IPS DF 4.7 (cell line): ENCODE measurements around the gene CDPF1.
"Not testable (repeated sequence)": the region's sequence is repeated elsewhere in the genome, so short reads cannot be mapped to it uniquely, and the experiment has no call there.

Experiments
- DNase-seq: peaks from one replicate; pipeline ENCODE4 v3.0.0-alpha.2; 2013; ENCODE audit warnings: low spot score; ENCODE audit errors: extremely low read depth

Gene CDPF1

GRCh38 chr22:46281866-46282678 lies 32.0 kb upstream of the CDPF1 start:
- DNase-seq, result no peak

GRCh38 chr22:46280999-46281623 lies 31.0 kb upstream of the CDPF1 start:
- DNase-seq, result no peak

- DNase-seq, result no peak
Measured at GRCh38 chr22:46280063-46280817, 30.1 kb upstream of the CDPF1 start.

GRCh38 chr22:46278656-46279645 lies 28.9 kb upstream of the CDPF1 start:
- DNase-seq, result no peak

- DNase-seq, result no peak
Measured at GRCh38 chr22:46276563-46276962, 26.5 kb upstream of the CDPF1 start.

- DNase-seq, result no peak
Measured at GRCh38 chr22:46275455-46276122, 25.5 kb upstream of the CDPF1 start.

- DNase-seq, result no peak
Measured at GRCh38 chr22:46274381-46274780, 24.3 kb upstream of the CDPF1 start.

- no peak for DNase-seq
Measured at GRCh38 chr22:46273432-46274148, 23.5 kb upstream of the CDPF1 start.

- no peak for DNase-seq
Measured at GRCh38 chr22:46272762-46273431, 22.8 kb upstream of the CDPF1 start.

- DNase-seq, result no peak
Measured at GRCh38 chr22:46272196-46272595, 22.1 kb upstream of the CDPF1 start.

GRCh38 chr22:46269564-46269963 lies 19.5 kb upstream of the CDPF1 start:
- no peak for DNase-seq

GRCh38 chr22:46267431-46268279 lies 17.6 kb upstream of the CDPF1 start, which contains the start of gene TTC38:
TSS of gene TTC38 (plus strand) at chr22:46268008. CDS start at chr22:46268040, 32 bp downstream.
- no peak for DNase-seq

GRCh38 chr22:46265627-46266026 lies 15.5 kb upstream of the CDPF1 start:
- DNase-seq, result not testable (repeated sequence)

- not testable (repeated sequence) for DNase-seq
Measured at GRCh38 chr22:46264520-46264919, 14.4 kb upstream of the CDPF1 start.

GRCh38 chr22:46263216-46263590 lies 13.1 kb upstream of the CDPF1 start, which contains the start of gene PKDREJ:
TSS of gene PKDREJ (minus strand) at chr22:46263343. CDS start at chr22:46263322, 21 bp downstream.
- no peak for DNase-seq

- peak; percentile 41 for DNase-seq
Measured at GRCh38 chr22:46262449-46263215, 12.5 kb upstream of the CDPF1 start.

- DNase-seq, result no peak
Measured at GRCh38 chr22:46260038-46260437, 9.9 kb upstream of the CDPF1 start.
